GM18498 (cell line): ENCODE measurements around the gene CAPN6.

ENCODE experiments used
- ATAC-seq: cut with Tn5 transposase; IDR thresholded peaks from one replicate; pipeline ENCODE4 v1.9.1; 2021; ENCODE audit warnings: mild to moderate bottlenecking, moderate library complexity; ENCODE audit not compliant: unreplicated experiment

CAPN6 gene, protein sequence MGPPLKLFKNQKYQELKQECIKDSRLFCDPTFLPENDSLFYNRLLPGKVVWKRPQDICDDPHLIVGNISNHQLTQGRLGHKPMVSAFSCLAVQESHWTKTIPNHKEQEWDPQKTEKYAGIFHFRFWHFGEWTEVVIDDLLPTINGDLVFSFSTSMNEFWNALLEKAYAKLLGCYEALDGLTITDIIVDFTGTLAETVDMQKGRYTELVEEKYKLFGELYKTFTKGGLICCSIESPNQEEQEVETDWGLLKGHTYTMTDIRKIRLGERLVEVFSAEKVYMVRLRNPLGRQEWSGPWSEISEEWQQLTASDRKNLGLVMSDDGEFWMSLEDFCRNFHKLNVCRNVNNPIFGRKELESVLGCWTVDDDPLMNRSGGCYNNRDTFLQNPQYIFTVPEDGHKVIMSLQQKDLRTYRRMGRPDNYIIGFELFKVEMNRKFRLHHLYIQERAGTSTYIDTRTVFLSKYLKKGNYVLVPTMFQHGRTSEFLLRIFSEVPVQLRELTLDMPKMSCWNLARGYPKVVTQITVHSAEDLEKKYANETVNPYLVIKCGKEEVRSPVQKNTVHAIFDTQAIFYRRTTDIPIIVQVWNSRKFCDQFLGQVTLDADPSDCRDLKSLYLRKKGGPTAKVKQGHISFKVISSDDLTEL

DNA sequence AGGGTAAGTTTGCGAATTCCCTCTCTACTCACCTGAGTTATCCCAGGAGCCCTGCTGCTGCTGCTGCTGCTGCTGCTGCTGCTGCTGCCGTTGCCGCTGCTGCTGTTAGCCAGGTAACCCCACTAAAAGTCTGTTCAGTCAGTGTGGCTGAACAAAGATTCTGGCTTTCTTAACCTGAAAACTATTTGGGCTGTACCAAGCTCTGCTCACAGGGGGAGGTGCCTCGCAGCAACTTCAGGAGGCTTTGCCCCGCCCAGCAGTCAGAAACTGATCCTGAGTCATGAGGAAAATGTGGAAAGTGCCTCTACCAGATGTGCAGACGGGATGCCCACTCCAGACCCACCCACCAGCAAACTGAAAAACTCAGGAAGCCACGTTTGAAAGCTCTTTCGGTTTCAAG, at the start of gene CAPN6:
Gene CAPN6 (minus strand): TSS at position 145 of the 400 bp plus-strand sequence. CDS start 6,547 bp downstream, outside the sequence.
- ATAC-seq, result no peak

DNA sequence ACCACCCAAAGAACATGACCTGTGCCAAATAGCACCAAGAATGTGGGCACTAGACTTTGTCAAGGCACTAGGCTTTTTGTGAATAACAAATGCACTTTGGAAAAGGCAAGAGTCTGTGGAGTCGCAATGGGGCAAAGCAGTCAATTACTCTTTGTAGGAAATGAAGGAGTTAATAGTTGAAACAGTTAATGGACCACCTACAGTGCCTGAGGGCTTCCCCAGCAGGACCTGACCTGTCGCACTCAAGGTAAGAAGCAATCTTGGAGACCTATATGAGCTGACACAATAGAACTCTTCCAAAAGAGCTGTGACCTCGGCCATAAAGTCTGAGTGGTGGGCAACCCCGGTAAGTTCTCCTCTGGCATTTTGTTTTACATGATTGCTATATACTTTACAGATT, 49.2 kb upstream of the CAPN6 start:
- ATAC-seq, result no peak

DNA sequence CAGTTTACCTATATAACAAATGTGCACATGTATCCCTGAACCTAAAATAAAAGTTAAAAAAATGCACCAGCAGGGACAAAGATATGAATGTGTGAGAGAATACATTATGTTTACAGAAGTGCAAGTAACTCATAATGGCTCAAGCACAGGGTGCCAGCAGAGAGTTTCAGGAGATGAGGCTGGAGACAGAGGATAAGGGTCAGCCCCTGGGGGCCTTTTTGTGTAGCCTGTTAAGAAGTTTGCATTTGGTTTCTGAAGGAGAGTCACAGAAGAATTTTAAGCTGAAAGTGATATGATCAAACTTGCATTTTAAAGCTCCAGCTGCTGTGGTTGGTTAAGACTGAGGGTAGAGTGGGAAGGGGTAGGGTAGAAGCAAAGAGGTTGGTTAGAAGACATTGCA, 48.6 kb upstream of the CAPN6 start:
- no peak for ATAC-seq

GRCh38 chrX:111309083-111309482, 38.8 kb upstream of the CAPN6 start:
- no peak for ATAC-seq

DNA sequence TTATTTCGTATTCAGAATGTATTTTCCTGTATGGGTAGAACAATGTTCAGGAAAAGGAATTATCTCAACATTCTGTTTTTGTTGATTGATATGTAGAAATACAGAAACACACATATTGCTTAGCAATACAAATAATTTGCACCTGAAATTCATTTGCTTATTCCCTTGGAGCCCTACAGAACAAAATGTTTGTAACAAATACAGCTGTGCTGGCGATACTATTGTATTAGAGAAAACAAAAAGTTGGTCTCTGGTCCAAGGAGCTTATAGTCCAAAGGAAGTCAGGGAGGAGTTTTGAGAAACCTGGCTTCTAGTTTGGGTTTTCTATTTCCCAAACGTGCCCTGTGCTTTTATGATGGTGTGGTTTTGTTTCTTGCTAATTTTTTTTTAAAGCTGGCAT, 37.8 kb upstream of the CAPN6 start:
- ATAC-seq, result no peak

DNA sequence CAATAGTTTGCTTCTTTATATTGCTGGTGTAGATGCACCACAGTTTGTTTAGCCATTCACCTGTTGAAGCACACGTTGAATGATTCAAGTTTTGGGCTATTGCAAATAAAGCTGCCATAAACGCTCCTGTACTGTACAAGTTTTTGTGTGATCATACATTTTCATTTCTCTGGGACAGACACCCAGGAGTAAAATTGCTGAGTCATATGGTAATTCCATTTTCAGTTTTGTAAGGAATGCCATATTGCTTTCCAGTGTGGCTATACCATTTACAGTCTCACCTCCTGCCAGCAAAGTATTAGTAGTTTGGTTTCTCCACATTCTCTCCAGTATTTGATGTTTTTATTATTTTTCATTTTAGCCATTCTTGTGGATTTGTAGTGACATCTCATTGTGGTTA, 32.0 kb upstream of the CAPN6 start:
- no peak for ATAC-seq

DNA sequence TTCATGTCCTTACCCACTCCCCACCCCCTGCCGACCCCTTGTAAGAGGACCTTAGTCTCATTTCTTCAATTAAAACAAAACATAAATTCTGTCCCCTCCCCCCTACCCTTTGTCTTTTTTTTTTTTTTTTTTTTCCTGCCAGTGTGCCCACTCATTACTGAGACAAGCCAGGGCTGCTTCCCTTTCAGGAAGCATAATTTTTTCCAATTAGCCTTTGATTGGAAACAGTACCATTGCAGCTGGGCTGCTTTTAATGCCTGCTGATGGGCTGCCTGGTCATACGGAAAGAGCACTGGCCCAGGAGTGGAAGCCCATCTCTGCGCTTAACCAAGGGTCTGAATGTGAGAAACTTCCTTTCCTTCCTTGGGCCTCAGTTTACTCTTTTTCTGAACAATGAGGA, 18.6 kb upstream of the CAPN6 start:
- no peak for ATAC-seq

DNA sequence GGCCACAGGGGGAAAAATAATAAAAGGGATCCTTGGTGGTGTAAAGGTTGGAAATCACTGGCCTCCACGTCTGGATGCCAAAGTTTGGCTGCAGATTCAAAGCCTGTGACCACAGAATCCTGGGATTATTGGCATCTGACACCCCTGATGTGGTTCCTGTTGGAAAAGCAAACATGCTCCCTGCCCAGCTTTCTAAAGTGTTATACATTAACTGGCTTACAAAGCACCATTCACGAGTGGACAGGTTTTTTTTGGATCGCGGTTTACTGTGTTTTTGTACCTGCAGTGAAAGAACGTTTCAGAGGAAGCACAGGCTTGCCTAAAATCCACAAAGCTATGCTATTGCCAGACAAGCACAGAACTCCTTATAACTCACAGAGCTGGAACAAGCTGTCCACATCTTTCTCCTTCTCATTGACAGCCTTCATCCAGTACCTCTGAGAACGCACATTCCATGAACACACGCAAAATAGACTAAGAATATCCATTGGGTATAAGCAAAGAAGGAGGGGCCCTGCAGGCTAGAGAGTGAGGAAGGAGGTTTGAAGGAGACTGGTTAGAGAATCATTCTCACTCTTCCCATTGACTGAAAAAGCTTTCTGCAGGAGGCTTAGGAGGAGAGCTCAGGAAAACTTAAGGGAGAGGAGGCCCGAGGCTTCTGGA, 14.5 kb upstream of the CAPN6 start:
- ATAC-seq, result no peak

DNA sequence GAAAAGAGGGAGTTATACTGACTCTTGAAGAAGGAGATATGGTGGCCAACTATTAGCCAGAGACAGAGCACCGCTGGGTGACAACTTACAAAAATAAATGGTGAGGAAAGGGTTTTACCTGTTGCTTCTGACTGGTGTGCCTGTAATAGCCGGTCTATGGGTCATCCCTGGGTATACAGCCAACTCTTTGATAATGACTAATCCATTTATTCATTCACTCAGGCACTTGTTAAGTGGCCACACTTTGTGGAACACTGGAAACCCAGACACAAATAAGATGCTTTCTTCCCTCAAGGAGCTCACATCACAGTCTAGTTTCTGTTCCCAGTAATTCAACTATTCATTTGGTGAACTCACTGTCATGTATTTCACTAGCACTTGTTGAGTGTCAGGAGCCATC, 13.2 kb upstream of the CAPN6 start:
- no peak for ATAC-seq

DNA sequence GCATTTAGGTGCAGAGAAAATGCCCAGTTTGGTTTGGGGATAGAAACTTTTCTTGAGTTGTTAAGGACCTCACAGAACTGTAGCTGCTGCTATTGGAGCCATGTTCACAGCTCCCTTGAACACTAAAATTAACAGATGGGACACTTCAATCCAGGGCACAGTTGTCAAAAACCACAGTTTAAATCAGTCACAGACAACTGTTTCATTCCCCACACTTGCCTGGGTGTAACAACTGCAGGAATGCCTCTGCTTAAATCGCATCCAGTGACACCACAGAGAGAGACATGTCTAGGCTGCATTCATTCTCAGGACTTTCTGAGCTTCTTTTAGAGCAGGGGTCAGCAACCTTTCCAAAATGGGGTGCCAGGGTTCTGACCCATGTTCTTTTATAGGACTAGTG, 12.7 kb upstream of the CAPN6 start:
- ATAC-seq, result no peak

DNA sequence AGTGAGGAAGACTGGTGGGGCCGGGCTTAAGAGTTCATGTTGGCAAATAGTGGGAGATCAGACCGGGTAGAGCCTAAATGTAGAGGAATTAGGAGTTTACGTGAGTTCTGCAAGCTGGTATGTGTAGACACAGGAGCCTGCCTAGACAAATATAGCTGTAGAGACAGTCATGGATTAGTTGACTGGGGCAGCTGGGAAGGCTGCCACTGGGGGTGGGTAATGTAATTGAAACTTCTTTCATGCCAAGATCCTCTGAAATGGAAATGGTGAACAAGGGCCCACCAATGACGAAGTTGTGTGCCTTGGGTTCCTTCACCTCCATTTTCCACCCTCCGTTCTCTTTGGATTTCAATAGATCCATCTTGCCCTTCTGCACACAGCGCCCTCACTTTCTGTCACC, 11.9 kb upstream of the CAPN6 start:
- ATAC-seq, result no peak

- ATAC-seq, result no peak
These were observed 1.8 kb downstream of the CAPN6 start for GRCh38 chrX:111268506-111268905.

- no peak for ATAC-seq
These were observed 4.8 kb downstream of the CAPN6 start for GRCh38 chrX:111265486-111265885.

DNA sequence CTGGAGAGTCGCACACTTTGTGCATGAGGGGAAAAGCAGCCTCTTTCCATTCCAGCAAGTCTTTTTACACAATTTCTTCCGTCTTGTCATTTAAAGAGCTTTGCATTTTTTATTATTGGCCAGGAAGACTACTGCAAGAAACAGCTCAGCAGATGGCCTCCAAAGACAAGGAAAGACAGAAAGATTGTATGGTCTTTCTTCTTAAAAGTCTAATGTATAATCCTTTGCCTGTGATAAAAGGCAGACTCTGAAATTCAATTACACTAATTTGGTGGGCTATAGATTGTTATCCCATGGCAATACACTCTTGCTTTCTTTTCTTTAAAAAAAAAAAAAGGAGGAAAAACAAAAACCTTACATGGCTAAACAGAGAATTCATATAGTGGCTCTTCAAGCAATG, 5.9 kb downstream of the CAPN6 start:
- no peak for ATAC-seq

GRCh38 chrX:111262086-111262485, 8.2 kb downstream of the CAPN6 start:
- no peak for ATAC-seq

GRCh38 chrX:111260451-111260850, 9.8 kb downstream of the CAPN6 start:
- ATAC-seq, result no peak

GRCh38 chrX:111259559-111259958, 10.7 kb downstream of the CAPN6 start:
- ATAC-seq, result no peak

GRCh38 chrX:111257733-111258132, 12.6 kb downstream of the CAPN6 start:
- ATAC-seq, result no peak

DNA sequence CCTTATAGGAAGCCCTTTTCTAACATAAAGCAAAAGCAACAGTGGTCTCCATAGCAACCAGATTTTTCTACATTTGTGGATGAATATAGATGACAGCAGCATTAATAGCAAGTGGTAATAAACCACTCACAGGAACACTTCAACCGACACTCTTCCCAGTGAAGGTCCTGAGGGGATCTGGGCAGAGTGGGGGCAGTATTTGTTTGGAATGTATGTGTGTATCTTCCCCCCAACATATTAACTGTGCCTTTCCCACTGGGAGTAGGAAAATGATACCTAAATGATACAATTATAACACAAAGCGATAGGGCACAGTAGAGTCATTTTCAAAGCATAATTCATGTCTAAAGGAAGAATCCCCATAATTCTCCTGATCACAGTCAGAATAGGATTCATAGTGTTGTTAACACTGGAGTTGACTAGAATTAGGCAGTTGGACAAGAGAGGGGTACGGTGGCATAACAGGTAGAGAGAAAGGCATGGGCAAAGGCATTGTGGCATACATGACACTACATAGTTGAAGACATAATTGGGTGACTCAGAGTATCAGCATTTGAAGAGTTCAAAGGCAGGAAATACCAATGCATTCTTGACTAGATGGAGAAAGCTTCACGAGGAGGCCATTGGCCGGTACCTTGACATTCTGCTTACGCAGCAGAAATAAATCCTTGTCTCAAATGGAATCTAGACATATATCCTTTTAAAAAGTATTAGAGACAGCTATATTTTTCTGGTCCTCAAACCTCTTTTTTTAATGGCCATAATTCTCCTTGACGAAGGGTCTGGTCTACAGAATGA, 15.2 kb downstream of the CAPN6 start:
- ATAC-seq, result no peak

- no peak for ATAC-seq
These were observed 26.0 kb downstream of the CAPN6 start for GRCh38 chrX:111244235-111244750.

DNA sequence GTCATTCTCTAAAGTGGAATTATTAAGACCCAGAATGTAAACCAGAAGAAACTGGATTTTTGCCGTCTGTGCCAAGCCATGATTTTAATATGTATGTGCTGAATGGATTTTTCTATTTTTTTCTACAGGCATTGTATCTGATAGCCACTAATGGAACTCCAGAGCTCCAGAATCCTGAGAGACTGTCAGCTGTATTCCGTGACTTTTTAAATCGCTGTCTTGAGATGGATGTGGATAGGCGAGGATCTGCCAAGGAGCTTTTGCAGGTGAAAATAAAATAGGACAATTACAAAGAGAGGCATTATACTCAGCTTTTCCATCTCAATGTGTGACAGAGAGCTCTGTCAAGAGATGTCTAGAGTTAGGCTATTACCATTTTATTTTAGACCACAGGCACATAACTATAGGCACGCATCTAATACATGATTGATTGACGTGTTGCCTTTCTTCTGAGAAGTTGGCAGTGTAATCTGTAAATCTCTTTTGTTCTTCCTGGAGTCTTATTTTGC, 53.9 kb downstream of the CAPN6 start:
- no peak for ATAC-seq
